K562 (cell line): Measurements from ENCODE around the gene SKAP1. TPM values are rescaled to one million over a fixed set of nuclear protein-coding genes. Genes with fewer than 3 reads are reported as not detected.
A peak's percentile ranks its signal among the peaks of the same experiment; 100 is the strongest.

ENCODE experiments used
- ARID1B ChIP-seq: fragments of 450-650 bp; IDR thresholded peaks from 2 replicates; pipeline ENCODE4 v1.6.1; 2016; ENCODE audit warnings: antibody characterized with exemption, mild to moderate bottlenecking, inconsistent platforms
- BRF2 ChIP-seq: IDR thresholded peaks from 3 replicates; pipeline ENCODE4 v1.6.1; 2011; ENCODE audit warnings: borderline replicate concordance, mild to moderate bottlenecking; ENCODE audit not compliant: insufficient read length, insufficient read depth
- CAMTA2 ChIP-seq: fragments of 250-450 bp; sonication (Bioruptor Pico); conservative IDR thresholded peaks from 2 replicates; pipeline ENCODE4 v1.5.1; 2022
- CBFA2T3 ChIP-seq: fragments of 450-650 bp; IDR thresholded peaks from 2 replicates; pipeline ENCODE4 v1.6.1; 2017
- DNMT1 ChIP-seq: fragments of 450-650 bp; IDR thresholded peaks from 2 replicates; pipeline ENCODE4 v1.6.1; 2016; ENCODE audit warnings: antibody characterized with exemption, mild to moderate bottlenecking
- ETS2 ChIP-seq: IDR thresholded peaks from 2 replicates; pipeline ENCODE4 v1.6.1; 2016; ENCODE audit warnings: borderline replicate concordance, missing genetic modification characterization, mild to moderate bottlenecking, moderate library complexity, missing compliant biosample characterization; ENCODE audit not compliant: poor library complexity, severe bottlenecking
- GABPB1 ChIP-seq: sonication (generic); formaldehyde crosslinking; IDR thresholded peaks from 2 replicates; pipeline ENCODE4 v1.8.0; 2022; ENCODE audit warnings: mild to moderate bottlenecking, missing genetic modification reagents
- MXI1 ChIP-seq: IDR thresholded peaks from 2 replicates; pipeline ENCODE4 v1.6.1; 2011; ENCODE audit warnings: low read depth, mild to moderate bottlenecking, improper control_type of control experiment, low read length
- MYC ChIP-seq, 2 experiments: fragments of 250-450 bp in 1 of 2; sonication (Bioruptor Pico) in 1 of 2; IDR thresholded peaks; 2 replicates each; pipeline versions ENCODE4 v1.5.1 to v1.6.1; 2012 to 2021; ENCODE audit warnings: low read depth in 2 of 2, borderline replicate concordance in 1 of 2, improper control_type of control experiment in 1 of 2, low read length in 1 of 2, mild to moderate bottlenecking in 1 of 2, moderate library complexity in 1 of 2
- NFE2L1 ChIP-seq: fragments of 450-650 bp; IDR thresholded peaks from 2 replicates; pipeline ENCODE4 v1.6.1; 2016; ENCODE audit warnings: missing genetic modification characterization, low read depth, mild to moderate bottlenecking, missing compliant biosample characterization, moderate library complexity, borderline replicate concordance
- NFIX ChIP-seq: fragments of 250-450 bp; sonication (Bioruptor Pico); IDR thresholded peaks from 2 replicates; pipeline ENCODE4 v1.4.0; 2020; ENCODE audit warnings: low read depth, mild to moderate bottlenecking, moderate library complexity
- NR1H2 ChIP-seq: sonication (generic); formaldehyde crosslinking; IDR thresholded peaks from 2 replicates; pipeline ENCODE4 v1.4.0; 2020; ENCODE audit warnings: mild to moderate bottlenecking, missing genetic modification reagents
- POU5F1 ChIP-seq: fragments of 150-350 bp; IDR thresholded peaks from 2 replicates; pipeline ENCODE4 v1.6.1; 2014; ENCODE audit warnings: borderline replicate concordance, low read length, low read depth, mild to moderate bottlenecking; ENCODE audit not compliant: partially characterized antibody
- PYGO2 ChIP-seq: fragments of 450-650 bp; IDR thresholded peaks from 2 replicates; pipeline ENCODE4 v1.6.1; 2016; ENCODE audit warnings: mild to moderate bottlenecking, missing genetic modification characterization, moderate library complexity, missing compliant biosample characterization
- RBM17 ChIP-seq: fragments of 200-400 bp; formaldehyde crosslinking; IDR thresholded peaks from 2 replicates; pipeline ENCODE4 v1.6.1; 2017; ENCODE audit warnings: low read depth, mild to moderate bottlenecking, low read length, borderline replicate concordance
- TAL1 ChIP-seq: fragments of 450-650 bp; IDR thresholded peaks from 2 replicates; pipeline ENCODE4 v1.6.1; 2016; ENCODE audit warnings: mild to moderate bottlenecking
- TARDBP ChIP-seq: fragments of 450-650 bp; IDR thresholded peaks from 2 replicates; pipeline ENCODE4 v1.6.1; 2016
- TEAD4 ChIP-seq, 2 experiments: sonication (generic) in 1 of 2; formaldehyde crosslinking in 1 of 2; IDR thresholded peaks; 2 replicates each; pipeline versions ENCODE4 v1.6.1 to v1.8.0; 2012 to 2022; ENCODE audit warnings: borderline replicate concordance in 1 of 2, inconsistent platforms in 1 of 2, low read length in 1 of 2, mild to moderate bottlenecking in 1 of 2, missing genetic modification reagents in 1 of 2
- TRIM28 ChIP-seq: fragments of 450-650 bp; IDR thresholded peaks from 2 replicates; pipeline ENCODE4 v1.6.1; 2017
- WHSC1 ChIP-seq: IDR thresholded peaks from one replicate; pipeline ENCODE4 v1.6.1; 2012; ENCODE audit warnings: low read length, control low read depth, inconsistent platforms
- YY1 ChIP-seq, 3 experiments: IDR thresholded peaks; 2 replicates each; pipeline ENCODE4 v1.6.1; 2011; ENCODE audit warnings: low read length in 2 of 3, mild to moderate bottlenecking in 2 of 3, moderate library complexity in 2 of 3, borderline replicate concordance in 1 of 3, control low read depth in 1 of 3, low read depth in 1 of 3; ENCODE audit not compliant: insufficient read depth in 3 of 3, insufficient replicate concordance in 2 of 3, control insufficient read depth in 1 of 3, insufficient read length in 1 of 3; ENCODE audit errors: extremely low read depth in 1 of 3
- ZMIZ1 ChIP-seq, 2 experiments: fragments of 150-350 bp in 1 of 2; IDR thresholded peaks; 2 replicates each; pipeline ENCODE4 v1.6.1; 2012 to 2016; ENCODE audit warnings: low read depth in 2 of 2, low read length in 2 of 2, mild to moderate bottlenecking in 1 of 2, moderate library complexity in 1 of 2
- ZNF121 ChIP-seq: sonication (generic); formaldehyde crosslinking; conservative IDR thresholded peaks from 2 replicates; pipeline ENCODE4 v1.8.0; 2022; ENCODE audit warnings: missing genetic modification reagents
- ZNF668 ChIP-seq: fragments of 250-450 bp; sonication (Bioruptor Pico); IDR thresholded peaks from 2 replicates; pipeline ENCODE4 v1.8.0; 2022; ENCODE audit warnings: mild to moderate bottlenecking, inconsistent platforms
- polyA plus RNA-seq, 8 experiments: library from polyadenylated mRNA; depleted of rRNA in 4 of 8; stranded (reverse) in 5 of 8; unstranded in 3 of 8; fragments of >200 nt; fragmentation: Nextera tagmentation in 2 of 8; fragmentation: Illumina TruSeq in 1 of 8; extraction: Ambion mirVana in 2 of 8; extraction: Trizol in 1 of 8; gene quantifications; 2 replicates each; pipeline versions ENCODE4 v1.2.1 to v1.2.3, GENCODE V29; 2011 to 2014; ENCODE audit warnings: inconsistent platforms in 1 of 8, missing spikeins in 1 of 8
- total RNA-seq, 7 experiments: library from RNA; depleted of rRNA in 6 of 7; stranded (reverse); fragments of >200 nt in 6 of 7; fragmentation: Illumina TruSeq in 2 of 7; extraction: Trizol in 2 of 7; gene quantifications; 2 replicates each; pipeline versions ENCODE4 v1.2.1 to v1.2.3, GENCODE V29; 2011 to 2021; ENCODE audit warnings: low replicate concordance in 1 of 7

SKAP1 gene
- total and polyA plus RNA-seq, 9 of the 15 experiments (the other 6 are each of a cell fraction or from before 2014, with no cell fraction given), result 0.06 to 0.80 (median 0.10) TPM; not detected in 4

GRCh38 chr17:48194097-48194550 lies 235.9 kb downstream of the SKAP1 start (continued):
- TF ChIP-seq MYC (IDR thresholded peaks at IDR 0.05; ENCODE audit: low read depth, low read length) (no peak), MYC (CRISPR knock-in tag; IDR thresholded peaks at IDR 0.05; ENCODE audit: borderline replicate concordance, low read depth) (no peak), NFIX (CRISPR knock-in tag) (no peak), NR1H2 (CRISPR knock-in tag) (no peak), POU5F1 (no peak), ARID1B (peak; percentile 37; the same call in 1 of the 2 replicates), GABPB1 (no peak), ZMIZ1 (IDR thresholded peaks at IDR 0.05; ENCODE audit: low read depth in 2 of 2, low read length in 2 of 2) (no peak), TRIM28 (no peak), TEAD4 (IDR thresholded peaks at IDR 0.05; ENCODE audit: low read length) (peak; percentile 59; the same call in 1 of the 2 replicates), TEAD4 (CRISPR knock-in tag; IDR thresholded peaks at IDR 0.05; ENCODE audit: borderline replicate concordance) (no peak), TAL1 (peak; percentile 27; the same call in 1 of the 2 replicates), ZNF668 (no peak), NFE2L1 (tag) (no peak), CBFA2T3 (peak; percentile 49), CAMTA2 (CRISPR knock-in tag) (no peak), WHSC1 (no peak), PYGO2 (tag) (no peak), DNMT1 (no peak), YY1 (IDR thresholded peaks at IDR 0.05; ENCODE audit: borderline replicate concordance in 1 of 3, control insufficient read depth in 1 of 3, extremely low read depth in 1 of 3, insufficient read depth in 3 of 3, insufficient read length in 1 of 3, insufficient replicate concordance in 2 of 3, low read depth in 1 of 3, low read length in 2 of 3) (no peak), TARDBP (no peak), MXI1 (no peak), ZNF121 (no peak), BRF2 (no peak), ETS2 (tag) (no peak), RBM17 (no peak)
